HepG2 (cell line): ENCODE data around the gene KCNS1. TPM values are rescaled to one million over a fixed set of nuclear protein-coding genes. Genes with fewer than 3 reads are reported as not detected.
A peak's percentile ranks its signal among the peaks of the same experiment; 100 is the strongest.

Experiments
- BCL6 ChIP-seq: IDR thresholded peaks from 2 replicates; pipeline ENCODE4 v1.6.1; 2016; ENCODE audit warnings: missing genetic modification reagents, missing compliant biosample characterization
- CTCF ChIP-seq: sonication (generic); formaldehyde crosslinking; IDR thresholded peaks from 2 replicates; pipeline ENCODE4 v1.5.0; 2020; ENCODE audit warnings: mild to moderate bottlenecking, missing genetic modification reagents, moderate library complexity
- MAFG ChIP-seq: sonication (generic); formaldehyde crosslinking; IDR thresholded peaks from 2 replicates; pipeline ENCODE4 v1.5.1; 2020; ENCODE audit warnings: mild to moderate bottlenecking, missing genetic modification reagents
- MED8 ChIP-seq: sonication (generic); formaldehyde crosslinking; IDR thresholded peaks from 2 replicates; pipeline ENCODE4 v1.8.1; 2023; ENCODE audit warnings: mild to moderate bottlenecking, missing genetic modification reagents; ENCODE audit not compliant: insufficient replicate concordance
- MLLT10 ChIP-seq: sonication (generic); formaldehyde crosslinking; IDR thresholded peaks from 2 replicates; pipeline ENCODE4 v1.4.0; 2020; ENCODE audit warnings: missing genetic modification reagents
- MXI1 ChIP-seq: IDR thresholded peaks from 3 replicates; pipeline ENCODE4 v1.6.1; 2012; ENCODE audit warnings: low read depth, low read length, inconsistent platforms, borderline replicate concordance
- NFAT5 ChIP-seq: sonication (generic); formaldehyde crosslinking; IDR thresholded peaks from 2 replicates; pipeline ENCODE4 v1.4.0; 2020; ENCODE audit warnings: missing genetic modification reagents
- RAD21 ChIP-seq: fragments of 450-650 bp; formaldehyde crosslinking; IDR thresholded peaks from 2 replicates; pipeline ENCODE4 v1.5.0; 2020; ENCODE audit warnings: mild to moderate bottlenecking
- RAD51 ChIP-seq: fragments of 450-650 bp; IDR thresholded peaks from 2 replicates; pipeline ENCODE4 v1.6.1; 2016; ENCODE audit warnings: borderline replicate concordance
- SPEN ChIP-seq: sonication (generic); formaldehyde crosslinking; IDR thresholded peaks from 2 replicates; pipeline ENCODE4 v1.5.1; 2020; ENCODE audit warnings: low read depth, mild to moderate bottlenecking, missing genetic modification reagents
- STAG1 ChIP-seq: sonication (generic); formaldehyde crosslinking; IDR thresholded peaks from 2 replicates; pipeline ENCODE4 v1.4.0; 2020; ENCODE audit warnings: missing genetic modification reagents
- TIGD3 ChIP-seq: sonication (generic); formaldehyde crosslinking; IDR thresholded peaks from 2 replicates; pipeline ENCODE4 v1.5.1; 2020; ENCODE audit warnings: mild to moderate bottlenecking, missing genetic modification reagents, borderline replicate concordance
- YEATS2 ChIP-seq: sonication (generic); formaldehyde crosslinking; IDR thresholded peaks from 2 replicates; pipeline ENCODE4 v1.4.0; 2020; ENCODE audit warnings: missing genetic modification reagents, borderline replicate concordance
- ZFP91 ChIP-seq: sonication (generic); formaldehyde crosslinking; IDR thresholded peaks from 2 replicates; pipeline ENCODE4 v1.9.0; 2022; ENCODE audit warnings: missing genetic modification reagents, mild to moderate bottlenecking, borderline replicate concordance
- ZNF205 ChIP-seq: IDR thresholded peaks from 2 replicates; pipeline ENCODE4 v1.6.1; 2018; ENCODE audit warnings: missing biosample characterization, missing genetic modification reagents
- ZNF441 ChIP-seq: sonication (generic); formaldehyde crosslinking; IDR thresholded peaks from 2 replicates; pipeline ENCODE4 v1.7.0; 2021; ENCODE audit warnings: missing genetic modification reagents, borderline replicate concordance
- ZNF607 ChIP-seq: sonication (generic); formaldehyde crosslinking; IDR thresholded peaks from 2 replicates; pipeline ENCODE4 v1.5.1; 2020; ENCODE audit warnings: missing genetic modification reagents, mild to moderate bottlenecking, borderline replicate concordance
- ZNF672 ChIP-seq: sonication (generic); formaldehyde crosslinking; IDR thresholded peaks from 2 replicates; pipeline ENCODE4 v1.8.1; 2022; ENCODE audit warnings: missing genetic modification reagents
- ZNF781 ChIP-seq: sonication (generic); formaldehyde crosslinking; IDR thresholded peaks from 2 replicates; pipeline ENCODE4 v1.5.1; 2020; ENCODE audit warnings: borderline replicate concordance, mild to moderate bottlenecking, missing genetic modification reagents; ENCODE audit errors: not compliant biosample characterization
- polyA plus RNA-seq, 8 experiments: library from polyadenylated mRNA; depleted of rRNA in 3 of 8; stranded (reverse) in 7 of 8; unstranded in 1 of 8; fragments of >200 nt; fragmentation: Illumina TruSeq in 4 of 8; extraction: Trizol in 4 of 8; gene quantifications; 2 replicates each; pipeline versions ENCODE4 v1.2.1 to v1.2.3, GENCODE V29; 2011 to 2016; ENCODE audit warnings: low read depth in 4 of 8, missing spikeins in 1 of 8, mixed read lengths in 1 of 8; ENCODE audit not compliant: insufficient read depth in 1 of 8
- total RNA-seq, 5 experiments: library from RNA; depleted of rRNA; stranded (reverse); fragments of >200 nt; fragmentation: Illumina TruSeq; extraction: Trizol; gene quantifications; 2 replicates each; pipeline ENCODE4 v1.2.3, GENCODE V29; 2016; ENCODE audit warnings: low read depth in 1 of 5

KCNS1 gene
- total and polyA plus RNA-seq, 2 of the 13 experiments (the other 11 are each of a cell fraction or from before 2014, with no cell fraction given) = 0.03 TPM; not detected in 1

- TF ChIP-seq ZFP91 (CRISPR knock-in tag) (no peak), BCL6 (CRISPR knock-in tag) (0 out of 2 replicates have a peak, but pooled peaks have one; percentile 15), YEATS2 (CRISPR knock-in tag) (no peak), STAG1 (CRISPR knock-in tag) (peak; percentile 76), MAFG (CRISPR knock-in tag) (no peak), ZNF607 (CRISPR knock-in tag) (no peak), ZNF441 (CRISPR knock-in tag) (no peak), RAD51 (no peak), NFAT5 (CRISPR knock-in tag) (no peak), ZNF672 (CRISPR knock-in tag) (no peak), CTCF (CRISPR knock-in tag) (peak; percentile 85), RAD21 (CRISPR knock-in tag) (peak; percentile 67), TIGD3 (no peak), MED8 (no peak), SPEN (CRISPR knock-in tag) (no peak), MLLT10 (CRISPR knock-in tag) (no peak), MXI1 (no peak), ZNF781 (CRISPR knock-in tag) (no peak), ZNF205 (CRISPR knock-in tag) (no peak)
These were observed 5.1 kb downstream of the KCNS1 start (continued) for GRCh38 chr20:45095805-45096238.
